RPMI8226 (cell line): ENCODE data around the gene CYP39A1.
"Not testable (repeated sequence)": the region's sequence is repeated elsewhere in the genome, so short reads cannot be mapped to it uniquely, and the experiment has no call there.

Experiments
- DNase-seq: peaks from one replicate; pipeline ENCODE4 v3.0.0-alpha.2; 2015

Gene CYP39A1

DNA sequence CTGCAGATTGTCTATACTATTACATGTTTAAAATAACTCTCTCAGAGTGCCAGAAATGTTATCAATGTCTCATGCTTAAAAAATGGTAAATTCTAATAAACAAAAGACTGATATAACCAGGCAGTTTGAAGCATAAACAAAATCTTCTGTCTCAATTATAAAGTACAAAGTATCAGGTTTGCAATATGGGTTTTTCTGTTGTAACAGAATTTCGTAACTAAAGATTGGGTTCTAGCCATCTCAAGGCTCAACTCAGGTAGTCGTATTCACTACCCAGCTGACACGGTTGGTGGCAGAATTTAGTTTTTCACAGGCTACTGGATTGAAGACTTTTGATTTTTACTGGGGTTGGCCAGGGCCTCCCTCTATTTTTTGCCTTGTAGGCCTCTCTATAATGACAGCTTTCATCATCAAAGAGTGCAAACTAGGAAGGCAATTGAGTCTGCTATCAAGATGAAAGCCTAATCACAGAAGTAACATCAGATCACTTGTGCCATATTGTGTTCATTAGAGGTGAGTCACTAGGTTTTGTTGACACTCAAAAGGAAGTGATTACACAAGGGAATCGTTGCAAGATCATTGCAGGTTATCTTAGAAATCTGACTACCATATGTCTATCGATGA, 3.6 kb downstream of the CYP39A1 start:
- no peak for DNase-seq

DNA sequence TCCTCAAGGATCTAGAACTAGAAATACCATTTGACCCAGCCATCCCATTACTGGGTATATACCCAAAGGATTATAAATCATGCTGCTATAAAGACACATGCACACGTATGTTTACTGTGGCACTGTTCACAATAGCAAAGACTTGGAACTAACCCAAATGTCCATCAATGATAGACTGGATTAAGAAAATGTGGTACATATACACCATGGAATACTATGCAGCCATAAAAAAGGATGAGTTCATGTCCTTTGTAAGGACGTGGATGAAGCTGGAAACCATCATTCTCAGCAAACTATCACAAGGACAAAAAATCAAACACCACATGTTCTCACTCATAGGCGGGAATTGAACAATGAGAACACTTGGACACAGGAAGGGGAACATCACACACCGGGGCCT, 4.5 kb downstream of the CYP39A1 start:
- not testable (repeated sequence) for DNase-seq

DNA sequence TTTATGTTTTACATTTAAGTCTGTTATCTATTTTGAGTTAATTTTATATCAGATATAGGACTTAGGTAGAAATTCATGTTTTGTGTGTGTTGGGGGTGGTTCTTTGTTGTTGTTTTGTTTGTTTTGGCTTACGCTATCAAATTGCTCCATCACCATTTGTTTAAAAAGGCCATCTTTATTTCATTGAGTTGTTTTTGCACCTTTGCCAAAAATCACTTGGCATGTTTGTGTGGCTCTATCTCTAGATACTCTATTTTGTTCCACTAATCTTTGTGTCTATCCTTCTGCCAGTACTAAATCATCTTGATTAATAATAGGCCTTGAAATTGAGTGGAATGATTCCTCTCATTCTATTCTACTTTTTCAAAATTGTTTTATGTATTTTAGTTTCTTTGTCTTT, 7.4 kb downstream of the CYP39A1 start:
- DNase-seq: no peak

DNA sequence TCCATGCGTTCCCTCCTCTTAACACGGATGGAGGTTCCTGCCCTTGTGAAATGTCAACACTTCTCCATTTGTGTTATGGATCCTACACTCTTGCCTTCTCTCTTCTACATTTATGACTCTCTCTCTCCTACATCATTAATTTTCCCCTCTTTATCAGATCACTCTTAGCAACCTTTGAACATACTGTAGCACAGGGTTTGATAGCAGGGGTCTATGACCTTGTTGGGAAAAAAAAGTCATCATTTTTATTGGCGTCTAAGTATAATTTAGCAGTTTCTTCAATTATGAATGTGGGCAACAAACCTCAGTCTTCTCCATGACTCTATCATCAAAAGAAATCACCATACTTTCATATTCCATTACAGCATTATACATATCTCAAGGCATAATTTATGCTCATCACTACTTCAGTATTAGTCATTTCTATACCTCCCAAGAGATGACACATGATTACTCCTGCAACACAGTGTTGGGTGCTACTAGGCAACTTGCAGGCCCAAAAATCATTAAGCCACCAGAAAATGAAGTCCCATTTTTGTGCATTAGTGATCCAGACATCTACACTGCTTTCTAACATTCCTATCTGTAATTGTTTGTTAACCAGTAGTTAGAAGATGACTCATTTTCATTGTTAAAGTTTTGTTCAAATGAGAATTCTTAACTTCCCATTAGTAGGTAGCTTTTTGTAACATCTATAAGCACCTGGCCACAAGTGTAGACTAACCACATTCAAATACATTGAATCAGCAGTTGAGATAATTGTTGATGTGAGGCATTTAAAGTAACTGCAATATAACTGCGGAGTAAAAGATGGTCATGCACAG, 9.5 kb downstream of the CYP39A1 start:
- DNase-seq: no peak

DNA sequence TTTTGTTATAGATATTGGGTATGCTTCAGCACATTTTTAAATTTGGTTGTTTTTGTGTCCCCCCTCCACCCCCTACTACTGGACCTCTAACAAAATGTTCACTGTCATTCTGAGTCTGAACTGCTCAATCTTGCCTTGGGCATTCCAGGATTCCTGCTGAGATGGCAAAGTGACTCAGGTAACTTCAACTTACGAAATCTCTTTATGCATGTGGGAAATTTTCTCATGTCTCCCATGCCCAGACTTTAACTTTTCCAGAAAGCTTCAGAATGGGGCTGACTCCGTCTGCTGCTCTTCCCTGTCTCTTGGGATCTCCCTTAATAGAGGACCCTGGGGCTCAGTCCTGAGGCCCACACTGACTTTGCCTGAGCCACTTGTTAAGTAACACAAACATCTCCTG, 14.0 kb downstream of the CYP39A1 start:
- DNase-seq: no peak

DNA sequence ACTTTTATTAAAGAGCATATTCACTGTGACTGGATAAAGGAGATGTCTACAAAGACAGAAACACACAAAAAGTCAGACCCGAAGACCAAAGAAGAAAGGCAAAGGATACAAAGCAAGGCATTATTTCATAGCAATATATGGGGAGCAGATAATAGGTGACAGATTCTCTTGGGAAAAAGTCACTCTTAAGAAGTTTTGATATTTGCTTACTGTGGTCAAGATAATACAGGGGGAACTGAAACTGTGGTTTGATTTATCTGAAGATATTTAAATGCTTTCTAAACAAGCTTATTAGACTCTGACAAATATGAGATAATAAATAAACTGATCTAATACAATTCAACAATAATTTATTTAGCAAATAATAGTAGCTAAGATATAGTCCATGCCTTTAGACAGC, 14.7 kb downstream of the CYP39A1 start:
- DNase-seq: no peak

DNA sequence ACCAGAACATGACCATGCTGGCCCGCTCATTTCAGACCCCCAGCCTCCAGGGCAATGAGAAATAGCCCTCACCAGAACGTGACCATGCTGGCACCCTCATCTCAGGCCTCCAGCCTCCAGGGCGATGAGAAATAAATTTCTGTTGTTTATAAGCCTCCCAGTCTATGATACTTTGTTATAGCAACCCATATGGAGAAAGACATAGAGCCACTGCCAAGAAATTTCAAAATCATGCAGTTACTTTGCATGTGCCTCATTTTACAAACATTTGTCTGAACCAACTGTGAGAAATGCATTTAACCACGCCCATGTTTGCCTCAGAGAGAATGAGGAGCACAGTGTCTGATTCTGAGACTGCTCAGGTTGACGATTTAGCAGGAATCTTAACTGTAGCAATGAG, 15.5 kb downstream of the CYP39A1 start:
- no peak for DNase-seq

DNA sequence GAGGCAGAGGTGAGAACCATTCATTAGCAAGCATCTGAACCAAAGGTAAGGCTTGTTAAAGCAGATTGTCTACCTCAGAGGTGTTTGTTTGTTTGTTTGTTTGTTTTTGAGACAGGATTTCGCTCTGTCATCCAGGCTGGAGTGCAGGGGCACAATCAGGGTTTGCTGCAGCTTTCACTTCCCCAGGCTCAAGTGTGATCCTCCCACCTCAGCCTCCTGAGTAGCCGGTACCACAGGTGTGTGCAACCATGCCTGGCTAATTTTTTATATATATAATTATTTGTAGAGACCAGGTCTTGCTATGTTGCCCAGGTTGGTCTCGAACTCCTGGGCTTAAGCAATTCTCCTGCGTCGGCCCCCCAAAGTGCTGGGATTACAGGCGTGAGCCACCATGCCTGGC, 17.2 kb downstream of the CYP39A1 start:
- no peak for DNase-seq

DNA sequence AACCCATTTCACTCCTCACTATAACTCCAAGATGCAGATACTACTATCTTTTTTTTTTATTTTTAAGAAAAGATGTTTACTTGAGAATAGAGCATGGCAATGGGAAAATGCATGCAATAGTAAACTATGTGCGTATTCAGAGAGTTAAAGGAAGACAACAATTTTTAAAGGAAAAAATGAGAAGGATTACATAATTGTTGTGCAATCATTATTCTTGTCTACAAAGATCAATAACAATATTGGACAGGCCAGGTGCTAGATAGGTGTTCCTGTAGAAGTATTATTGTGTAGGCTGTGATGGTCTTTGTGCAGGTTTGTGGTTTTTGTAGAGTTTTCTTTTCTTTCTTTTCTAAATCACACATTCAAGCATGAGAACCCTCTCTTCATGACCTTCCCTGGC, 20.6 kb downstream of the CYP39A1 start:
- no peak for DNase-seq

DNA sequence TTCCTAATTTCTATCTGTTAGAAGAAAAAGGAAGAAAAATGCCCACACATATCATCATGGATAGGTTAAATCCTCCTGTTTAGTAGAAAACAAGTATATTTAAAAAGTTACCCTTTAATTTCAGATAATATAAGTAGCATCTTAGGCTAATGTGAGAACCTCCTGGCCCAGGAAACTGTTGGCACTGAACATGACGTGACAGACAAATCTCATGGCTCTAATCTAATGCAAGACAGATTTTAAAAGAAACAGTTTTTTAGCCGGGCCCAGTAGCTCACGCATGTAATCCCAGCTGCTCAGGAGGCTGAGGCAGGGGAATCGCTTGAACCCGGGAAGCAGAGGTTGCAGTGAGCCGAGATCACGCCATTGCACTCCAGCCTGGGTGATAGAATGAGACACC, 22.9 kb downstream of the CYP39A1 start:
- no peak for DNase-seq

DNA sequence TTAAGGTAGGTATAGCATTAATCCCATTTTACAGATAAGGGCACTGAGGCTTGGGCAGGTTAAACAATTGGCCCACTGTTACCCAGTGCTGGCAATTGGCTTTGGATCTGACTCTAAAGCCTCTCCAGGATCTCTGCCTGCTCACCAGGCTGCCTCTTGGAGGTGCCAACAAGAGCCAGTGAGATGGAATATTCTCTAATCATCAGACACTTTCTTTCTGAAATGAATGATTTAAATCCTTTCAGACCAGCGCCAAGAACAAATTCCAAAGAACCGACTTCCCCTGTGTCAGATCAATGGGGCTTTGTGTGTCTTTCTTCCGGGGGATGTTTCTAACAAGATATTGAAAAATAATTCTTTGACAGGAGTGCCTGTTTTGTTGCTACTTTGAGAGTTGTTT, 23.6 kb downstream of the CYP39A1 start:
- no peak for DNase-seq

DNA sequence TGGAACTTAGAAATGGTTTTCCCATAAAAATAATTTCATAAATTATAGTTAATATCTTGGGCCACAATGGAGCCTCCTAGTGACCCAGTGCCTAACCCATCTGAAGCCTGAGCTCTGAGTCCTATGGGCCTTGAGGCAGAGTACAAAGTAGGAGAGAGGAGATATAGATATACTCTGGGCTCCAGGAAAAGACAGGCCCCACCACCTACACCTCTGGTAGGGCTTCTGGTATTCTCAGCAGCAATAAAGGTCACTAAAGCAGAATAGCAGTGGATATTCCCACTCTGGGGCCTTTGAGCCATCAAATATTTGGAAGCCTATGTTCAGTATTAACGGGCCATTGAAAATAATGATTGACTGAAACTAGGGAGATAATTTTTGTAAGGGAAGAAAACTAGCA, 24.1 kb downstream of the CYP39A1 start:
- no peak for DNase-seq

DNA sequence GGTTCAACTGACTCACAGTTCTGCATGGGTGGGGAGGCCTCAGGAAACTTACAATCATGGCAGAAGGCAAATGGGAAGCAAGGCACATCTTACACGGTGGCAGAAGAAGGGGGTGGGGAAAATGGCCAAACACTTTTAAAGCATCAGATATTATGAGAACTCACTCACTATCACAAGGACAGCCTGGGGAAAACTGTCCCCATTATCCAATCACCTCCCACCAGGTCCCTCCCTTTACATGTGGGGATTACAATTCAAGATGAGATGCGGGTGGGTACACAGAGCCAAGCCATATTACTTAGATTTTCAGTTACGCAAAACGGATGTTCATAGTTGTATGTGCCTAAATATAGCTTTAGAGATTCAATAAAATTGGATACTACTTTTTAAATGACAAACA, 25.6 kb downstream of the CYP39A1 start:
- DNase-seq: no peak

DNA sequence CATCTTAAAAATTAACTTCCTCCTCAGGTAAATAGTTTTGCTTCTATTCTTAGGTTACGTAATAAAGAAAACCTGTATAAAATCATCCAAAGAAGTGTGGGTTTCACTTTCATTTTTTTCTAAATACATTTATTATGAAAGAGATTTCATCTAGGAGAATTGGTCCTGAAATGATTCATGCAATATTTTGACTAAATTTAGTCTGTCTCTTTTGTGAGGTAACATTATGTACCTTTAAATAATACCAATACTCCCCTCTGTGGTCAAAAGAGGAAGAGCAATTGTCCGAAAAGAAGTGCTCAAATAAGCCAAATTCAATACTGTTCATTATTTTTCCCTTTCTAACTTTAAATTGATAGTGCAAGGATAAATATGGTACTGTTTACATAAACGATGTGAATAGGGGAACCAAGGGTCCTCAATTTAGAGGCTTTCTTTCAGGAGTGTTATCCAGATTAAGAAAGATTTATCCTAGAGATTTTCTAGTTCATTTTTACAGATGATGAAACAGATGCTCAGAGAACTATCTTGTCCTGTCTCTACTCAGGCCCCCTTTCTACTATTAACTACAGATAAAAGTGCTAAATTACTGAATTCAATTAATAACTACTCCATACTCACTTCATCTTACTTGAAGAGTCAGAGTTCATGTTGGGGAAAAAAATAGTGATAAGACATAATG, 26.2 kb downstream of the CYP39A1 start:
- DNase-seq: peak; percentile 15

DNA sequence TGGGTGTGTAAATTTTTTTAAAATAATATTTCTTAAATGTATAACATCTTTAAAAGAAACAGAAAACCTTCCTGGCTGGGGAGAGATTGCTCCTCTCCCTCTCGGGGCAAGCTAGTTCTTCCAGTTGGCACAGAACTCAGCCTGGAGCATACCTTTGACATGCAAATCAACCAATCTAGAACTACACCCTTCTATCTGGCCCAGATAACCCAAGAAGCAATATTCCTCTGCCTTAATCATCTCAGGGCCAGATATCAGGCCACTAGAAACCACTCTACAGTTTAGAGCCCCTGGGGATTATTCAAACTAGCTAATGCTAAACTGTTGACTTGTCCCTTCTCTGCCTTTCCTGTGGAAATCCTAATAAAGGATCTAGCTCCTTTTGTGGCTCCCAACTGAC, 33.9 kb downstream of the CYP39A1 start:
- no peak for DNase-seq

DNA sequence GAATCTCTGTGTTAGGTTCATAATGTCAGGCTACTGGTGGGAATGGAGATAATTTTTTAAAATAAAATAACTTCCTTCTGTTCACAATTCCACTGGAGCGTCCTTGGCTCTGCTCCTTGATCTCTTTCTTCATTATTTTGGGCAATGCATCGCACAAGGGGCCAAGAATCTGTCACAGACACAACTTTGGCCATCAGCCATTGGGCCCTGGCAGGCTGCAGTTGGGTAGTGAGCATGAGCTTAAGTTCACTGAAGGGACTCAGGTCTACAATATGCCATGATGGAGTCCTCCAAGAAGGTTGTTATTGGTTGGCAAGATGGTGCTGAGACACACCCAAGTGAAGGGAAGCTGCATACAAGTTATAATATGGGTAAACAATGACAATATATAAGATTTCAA, 40.0 kb downstream of the CYP39A1 start:
- no peak for DNase-seq

DNA sequence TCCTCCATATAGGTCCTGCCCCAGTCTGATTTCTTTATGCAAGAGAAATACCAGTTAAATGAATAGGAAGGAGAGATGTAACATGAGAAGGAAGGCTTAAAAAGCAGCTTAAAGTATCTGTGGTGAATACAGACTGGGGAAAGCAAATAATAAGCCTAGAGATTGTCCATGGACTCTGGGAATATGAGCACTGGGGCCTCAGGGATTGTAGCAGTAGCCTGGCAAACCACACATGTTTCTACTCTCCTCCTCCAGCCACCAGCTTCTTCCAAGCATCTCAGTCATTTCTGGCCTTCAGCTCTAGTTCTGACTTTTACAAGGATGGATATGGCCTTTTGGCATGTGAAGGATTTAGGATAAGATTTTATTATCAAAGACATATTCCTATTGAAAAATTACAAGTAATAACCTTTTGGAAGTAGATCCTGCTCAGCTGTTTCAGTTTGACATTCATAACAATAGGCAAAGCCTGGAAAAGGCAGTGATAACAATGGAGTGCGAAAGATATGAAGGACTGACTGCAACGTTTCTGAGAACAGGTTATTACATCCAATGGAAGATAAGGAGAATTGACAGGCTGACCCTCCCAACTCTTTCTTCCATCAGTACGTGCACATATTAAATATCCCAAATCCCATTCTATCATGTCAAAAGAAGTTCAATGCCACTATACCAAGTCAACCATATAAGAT, 41.6 kb downstream of the CYP39A1 start:
- no peak for DNase-seq

DNA sequence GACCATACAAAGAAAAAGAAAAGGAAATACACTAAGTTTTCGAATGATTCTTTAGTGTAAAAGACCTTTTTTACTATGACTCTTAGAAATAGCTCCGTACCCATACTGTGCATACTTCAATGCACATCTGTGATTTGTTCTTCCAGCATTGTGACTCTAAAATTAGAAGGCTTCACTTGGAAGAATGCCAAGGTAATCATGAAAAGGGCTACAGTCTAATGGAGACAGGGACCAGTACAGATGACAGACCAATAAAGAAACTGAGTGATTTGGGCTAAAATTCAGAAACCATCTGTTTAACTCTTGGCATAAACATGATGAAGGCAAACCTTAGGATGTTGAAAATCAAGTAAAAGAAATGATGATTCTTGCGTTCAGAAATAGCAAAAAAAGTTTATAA, 46.3 kb downstream of the CYP39A1 start:
- no peak for DNase-seq

DNA sequence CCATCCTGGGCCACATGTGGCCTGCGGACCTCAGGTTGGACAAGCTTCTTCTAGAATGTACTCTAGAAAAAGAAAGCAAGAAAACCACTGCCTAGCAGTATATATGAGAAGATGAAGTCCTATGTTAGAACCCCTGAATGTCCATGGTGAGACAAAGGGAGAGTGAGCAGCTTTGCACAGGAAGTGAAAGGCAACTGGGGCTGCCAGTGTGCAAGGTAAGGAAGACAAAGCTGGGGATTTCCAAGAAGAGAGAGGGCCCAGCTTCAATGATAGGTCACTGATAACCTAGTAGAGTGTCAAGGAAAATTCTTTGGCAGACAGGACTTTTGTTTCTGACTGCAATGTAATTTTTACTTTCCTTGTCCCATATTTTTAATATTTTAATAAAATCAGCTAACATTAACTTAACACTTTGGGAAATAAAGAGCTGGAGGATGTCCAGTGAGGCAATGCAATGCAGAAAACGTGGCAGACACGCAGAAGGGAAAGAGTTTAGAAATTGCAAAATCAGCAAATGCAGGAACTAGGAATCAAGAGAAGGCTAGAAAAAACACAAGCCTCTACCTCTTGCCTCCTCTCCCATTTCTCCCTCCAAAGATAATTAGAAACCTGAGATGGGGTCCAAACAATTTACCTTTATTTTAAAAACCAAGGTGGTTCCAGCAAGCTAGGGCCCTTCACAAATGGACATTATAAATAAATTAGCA, 47.4 kb downstream of the CYP39A1 start:
- DNase-seq: no peak

DNA sequence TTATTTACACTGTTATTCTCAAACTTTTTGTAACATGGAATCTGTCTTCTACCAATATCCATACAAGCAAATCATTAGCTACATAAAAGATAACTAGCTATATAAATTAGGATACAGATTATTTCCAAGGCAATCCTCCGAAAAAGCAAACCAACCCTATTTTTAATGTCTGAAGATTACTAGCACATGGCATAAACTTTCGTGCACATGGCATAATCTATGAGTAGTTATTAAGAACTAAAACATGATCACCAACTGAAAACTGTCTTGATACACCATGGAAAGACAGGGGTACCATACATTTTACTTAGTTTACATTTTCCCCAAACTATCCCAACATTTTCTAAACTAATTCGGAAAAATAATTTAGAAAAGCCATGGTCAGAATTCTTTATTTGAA, 54.4 kb downstream of the CYP39A1 start:
- no peak for DNase-seq

DNA sequence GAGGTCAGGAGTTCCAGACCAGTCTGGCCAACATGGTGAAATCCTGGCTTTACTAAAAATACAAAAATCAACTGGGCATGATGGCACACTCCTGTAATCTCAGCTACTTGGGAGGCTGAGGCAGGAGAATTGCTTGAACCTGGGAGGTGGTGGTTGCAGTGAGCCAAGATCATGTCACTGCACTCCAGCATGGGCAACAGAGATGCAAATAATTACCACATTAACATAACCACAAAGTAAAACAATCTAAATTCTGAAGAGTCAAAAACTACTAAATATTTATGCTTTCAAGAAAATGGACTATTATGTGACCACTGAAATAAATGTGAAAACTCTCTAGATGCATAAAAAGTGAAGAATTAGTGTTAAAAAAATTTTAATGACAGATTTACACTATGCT, 59.9 kb downstream of the CYP39A1 start:
- no peak for DNase-seq

DNA sequence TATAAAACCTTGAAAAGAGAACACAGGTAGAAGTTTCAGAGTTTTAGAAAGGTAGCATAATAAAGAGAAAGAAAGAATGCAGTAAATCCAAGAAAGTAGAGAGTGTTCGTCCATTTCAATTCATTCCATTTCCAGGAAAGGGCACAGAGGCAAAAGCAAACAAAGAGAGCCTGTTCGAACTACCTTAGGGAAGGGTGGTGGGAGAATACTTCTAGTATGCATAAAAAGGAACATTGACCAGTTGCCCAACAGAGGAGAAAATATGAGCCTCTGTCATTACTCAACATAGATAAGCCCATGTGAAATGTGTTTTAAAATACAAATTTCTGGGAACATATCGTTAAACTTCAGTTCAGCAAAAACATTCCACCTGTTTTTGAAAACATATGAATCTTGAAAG, 60.6 kb downstream of the CYP39A1 start:
- DNase-seq: no peak

DNA sequence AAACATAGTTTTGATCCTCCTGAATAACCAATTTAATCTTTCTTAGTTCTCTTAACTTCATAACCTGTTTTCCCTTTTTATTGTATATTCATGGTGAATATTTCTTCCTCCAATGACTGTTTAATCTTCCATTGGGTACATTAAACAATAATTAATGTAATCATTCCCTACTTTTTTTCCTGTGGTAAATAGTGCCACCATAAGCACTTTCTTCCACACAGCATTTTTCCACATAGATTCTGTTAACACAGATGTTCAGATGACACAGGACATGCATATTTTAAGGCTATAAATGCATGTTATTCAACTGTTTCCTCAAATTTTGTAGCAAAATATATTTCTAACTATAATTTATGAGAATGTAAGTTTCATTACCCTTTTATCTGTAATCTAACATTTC, 61.9 kb downstream of the CYP39A1 start:
- DNase-seq: no peak
